Uterus (tissue), 4 donors: ENCODE results near the gene LLGL2. TPM values are rescaled to one million over a fixed set of nuclear protein-coding genes. Genes with fewer than 3 reads are reported as not detected.

Experiments used
- DNase-seq, 2 donors: peaks; one replicate each; pipeline ENCODE4 v3.0.0-alpha.2; 2019 to 2020
- H3K27ac ChIP-seq, 2 donors: fragments of 200-600 bp; sonication (generic); 1 replicate in 1 of 2; 2 replicates in 1 of 2; pipeline ENCODE4 v1.5.1; 2016 to 2018
- H3K27me3 ChIP-seq, 2 donors: fragments of 200-600 bp; sonication (generic); one replicate each; pipeline ENCODE4 v1.5.1; 2018 to 2019; ENCODE audit warnings: control low read depth in 1 of 2
- H3K36me3 ChIP-seq, 2 donors: fragments of 200-600 bp; sonication (generic); one replicate each; pipeline ENCODE4 v1.5.1; 2019; ENCODE audit warnings: control low read depth in 1 of 2
- H3K4me1 ChIP-seq, 2 donors: fragments of 200-600 bp; sonication (generic); one replicate each; pipeline ENCODE4 v1.5.1; 2018 to 2019; ENCODE audit warnings: control low read depth in 1 of 2
- H3K4me3 ChIP-seq, 2 donors: fragments of 200-600 bp; sonication (generic); 1 replicate in 1 of 2; 2 replicates in 1 of 2; pipeline ENCODE4 v1.5.1; 2018 to 2019; ENCODE audit warnings: mild to moderate bottlenecking in 1 of 2
- H3K9me3 ChIP-seq, 2 donors: fragments of 200-600 bp; sonication (generic); one replicate each; pipeline ENCODE4 v1.5.1; 2019; ENCODE audit warnings: control low read depth in 1 of 2
- CTCF ChIP-seq, 4 experiments: fragments of 200-600 bp in 2 of 4; fragments of 450-650 bp in 2 of 4; sonication (generic) in 2 of 4; IDR thresholded peaks; one replicate each; pipeline ENCODE4 v1.5.1; 2016 to 2019; ENCODE audit warnings: antibody characterized with exemption in 4 of 4, mild to moderate bottlenecking in 2 of 4, moderate library complexity in 1 of 4
- POLR2A ChIP-seq, 2 donors: fragments of 450-650 bp; IDR thresholded peaks; one replicate each; pipeline ENCODE4 v1.6.1; 2016; ENCODE audit warnings: antibody characterized with exemption in 2 of 2, mild to moderate bottlenecking in 1 of 2, moderate library complexity in 1 of 2
- intact Hi-C: fragments of 100-400 bp; cut with DNase I; formaldehyde crosslinking; loops from one replicate; pipeline ENCODE4 v1.15.1; 2023; ENCODE audit warnings: low total_unique reads
- total RNA-seq, 4 donors: library from RNA; depleted of rRNA in 3 of 4; stranded (reverse); fragments of >200 nt in 3 of 4; gene quantifications; one replicate each; pipeline versions ENCODE4 v1.1.0 to v1.2.4, GENCODE V29; 2014 to 2023
- donor health status: DM: yes; HTN: yes; CAD: no.

Gene LLGL2
- total RNA-seq, 4 donors from 2014 or later: 3.1 to 31.9 (median 14.0) TPM

DNA sequence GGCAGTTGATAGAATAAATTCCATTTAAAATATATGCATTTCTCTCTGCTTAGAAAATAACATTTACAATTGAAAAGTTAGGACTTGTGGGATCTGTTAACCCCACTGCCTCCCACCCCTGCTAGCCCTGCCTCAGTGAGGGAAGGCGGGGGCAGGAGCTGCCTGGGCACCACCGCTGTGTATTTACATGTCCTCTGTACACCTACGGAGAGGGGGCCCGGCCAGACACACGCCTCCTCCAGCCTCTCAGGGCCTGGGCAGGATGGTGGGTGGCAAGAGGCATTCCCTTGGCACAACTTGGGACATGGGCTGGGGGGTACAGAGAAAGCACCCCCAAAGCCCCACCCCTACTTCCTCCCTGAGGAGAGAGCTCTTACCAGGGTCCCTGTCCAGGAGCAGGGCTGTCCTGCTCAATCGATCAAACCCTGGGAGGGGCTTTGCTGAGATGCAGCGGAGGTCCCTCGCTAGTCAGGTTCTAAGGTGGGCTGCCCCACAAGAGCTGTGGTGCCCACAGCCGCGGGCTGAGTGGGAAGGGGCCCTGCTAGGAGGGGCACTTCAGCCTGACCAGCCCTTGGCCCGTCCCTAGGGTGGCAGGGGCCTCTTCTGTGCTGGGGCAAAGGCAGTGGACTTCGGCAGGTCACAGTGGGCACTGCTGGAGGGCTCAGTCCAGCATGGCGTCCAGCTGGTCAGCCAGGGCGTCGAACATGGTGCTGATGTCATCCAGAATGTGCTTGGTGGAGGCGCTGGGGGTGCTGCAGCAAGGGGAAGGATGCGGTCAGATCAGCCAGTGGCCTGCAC is 24.9 kb upstream of the LLGL2 start:
- intact Hi-C loops: no loop called here
- DNase-seq: no peak
- H3K4me1 ChIP-seq: no peaks in the 10 kb centered on the region
- TF ChIP-seq CTCF (IDR thresholded peaks at IDR 0.05) (no peak), POLR2A (IDR thresholded peaks at IDR 0.05) (no peak)
- H3K36me3 ChIP-seq: no peaks in the 10 kb centered on the region
- H3K9me3 ChIP-seq: no peaks in the 10 kb centered on the region
- H3K4me3 ChIP-seq: no peak overlapping the region
- peak overlapping the region; percentile 62 to 71 for H3K27ac ChIP-seq
- H3K27me3 ChIP-seq: no peaks in the 10 kb centered on the region

- H3K36me3 ChIP-seq: no peaks in the 10 kb centered on the region
- H3K4me1 ChIP-seq: no peaks in the 10 kb centered on the region
- H3K4me3 ChIP-seq: no peak overlapping the region
- TF ChIP-seq CTCF (IDR thresholded peaks at IDR 0.05) (no peak), POLR2A (IDR thresholded peaks at IDR 0.05) (no peak)
- DNase-seq: no peak
- peak overlapping the region; percentile 28 to 36 for H3K27ac ChIP-seq
- H3K9me3 ChIP-seq: no peaks in the 10 kb centered on the region
- H3K27me3 ChIP-seq: no peaks in the 10 kb centered on the region
- intact Hi-C loops: no loop called here
Observed at GRCh38 chr17:75501378-75502071, 24.0 kb upstream of the LLGL2 start.

DNA sequence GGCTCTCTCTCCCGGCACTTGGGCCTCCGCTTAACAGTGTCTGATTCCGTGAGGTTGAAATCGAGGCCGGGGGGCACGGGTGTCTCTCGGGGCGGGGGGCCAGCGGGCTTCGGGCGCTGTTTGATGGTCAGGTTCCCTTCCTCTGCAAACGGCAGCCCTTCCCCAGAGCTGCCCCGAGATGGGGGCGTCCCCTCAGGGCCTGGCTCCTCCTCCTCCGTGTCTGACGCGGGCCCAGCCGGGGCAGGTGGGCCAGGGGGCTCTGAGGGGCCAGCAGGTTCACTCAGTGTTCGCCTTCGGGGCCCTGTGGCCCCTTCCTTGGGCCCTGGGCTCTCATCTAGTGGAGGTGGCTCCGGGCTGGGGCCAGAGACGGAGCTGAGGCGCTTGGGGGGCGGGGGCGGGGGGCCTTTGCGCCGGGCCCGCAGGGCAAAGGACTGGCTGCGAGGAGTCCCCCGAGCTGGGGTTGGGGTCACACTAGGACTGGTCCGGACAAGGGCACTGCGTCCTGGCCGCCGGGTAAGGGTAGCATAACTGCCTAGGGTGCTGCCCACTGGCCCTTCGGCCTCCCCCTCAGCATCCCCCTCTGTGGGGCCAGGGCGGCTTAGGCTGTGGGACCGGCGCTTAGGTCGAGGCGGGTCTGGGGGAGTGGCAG is 23.3 kb upstream of the LLGL2 start:
- H3K36me3 ChIP-seq: no peaks in the 10 kb centered on the region
- DNase-seq: no peak
- TF ChIP-seq POLR2A (IDR thresholded peaks at IDR 0.05) (no peak), CTCF (IDR thresholded peaks at IDR 0.05) (no peak)
- intact Hi-C loops: no loop called here
- no peak overlapping the region for H3K4me3 ChIP-seq
- H3K9me3 ChIP-seq: no peaks in the 10 kb centered on the region
- H3K27me3 ChIP-seq: no peaks in the 10 kb centered on the region
- peak overlapping the region; percentile 28 to 36 for H3K27ac ChIP-seq
- no peaks in the 10 kb centered on the region for H3K4me1 ChIP-seq

GRCh38 chr17:75502721-75503329 is 22.7 kb upstream of the LLGL2 start:
- H3K27ac ChIP-seq: no peak overlapping the region
- H3K36me3 ChIP-seq: no peaks in the 10 kb centered on the region
- H3K4me3 ChIP-seq: no peak overlapping the region
- intact Hi-C loops: no loop called here
- no peak for DNase-seq
- no peaks in the 10 kb centered on the region for H3K4me1 ChIP-seq
- no peaks in the 10 kb centered on the region for H3K9me3 ChIP-seq
- no peaks in the 10 kb centered on the region for H3K27me3 ChIP-seq
- TF ChIP-seq CTCF (IDR thresholded peaks at IDR 0.05) (no peak), POLR2A (IDR thresholded peaks at IDR 0.05) (no peak)
